ENCODE results near the gene SYNM. TPM values are rescaled to one million over a fixed set of nuclear protein-coding genes. Genes with fewer than 3 reads are reported as not detected.

The SYNM gene
- total RNA-seq, 1 experiment from 2014 or later, result 9.9 TPM

DNA sequence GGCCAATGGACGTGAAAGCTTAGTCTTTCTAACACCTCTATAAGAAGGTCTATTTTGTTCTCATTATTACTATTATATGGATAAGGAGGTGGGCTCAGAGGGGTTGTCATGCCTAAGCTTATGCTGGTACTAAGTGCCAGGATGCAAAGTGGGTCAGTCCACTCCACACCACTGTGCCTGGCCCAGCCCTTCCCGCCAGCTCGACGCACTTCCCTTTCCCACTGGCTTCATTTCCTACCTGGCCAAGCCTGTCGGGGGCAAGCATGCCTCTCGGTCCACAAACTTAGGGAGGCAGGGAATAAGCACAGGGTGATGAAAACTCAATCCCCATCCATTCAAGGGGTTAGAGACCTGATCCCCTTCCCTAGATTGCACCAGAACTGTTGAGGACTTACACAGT is 5.9 kb upstream of the SYNM start:
- Histone ChIP-seq H3K4me2 (ENCODE audit: low read length) (no peak overlapping the region), H3K4me1 (ENCODE audit: insufficient read depth, low read length) (no peaks in the 10 kb centered on the region), H3K4me3 (ENCODE audit: low read length) (no peak overlapping the region), H3K27ac (ENCODE audit: low read length) (no peak overlapping the region), H3K9ac (ENCODE audit: low read length) (no peak overlapping the region), H3K9me2 (replicated peaks; ENCODE audit: low read length) (no peaks in the 10 kb centered on the region), H2AFZ (ENCODE audit: low read length) (no peak overlapping the region), H3K36me3 (ENCODE audit: low read depth, low read length) (no peaks in the 10 kb centered on the region), H3F3A (ENCODE audit: low read length, unreplicated experiment) (no peaks in the 10 kb centered on the region), H3K27me3 (ENCODE audit: low read length) (no peaks in the 10 kb centered on the region), H3K79me2 (ENCODE audit: low read length) (no peaks in the 10 kb centered on the region), H3K9me3 (ENCODE audit: low read length) (no peaks in the 10 kb centered on the region), H4K20me1 (ENCODE audit: low read length) (no peaks in the 10 kb centered on the region)
- ATAC-seq (no peak), DNase-seq (no peak)
- TF ChIP-seq EZH2 (IDR thresholded peaks at IDR 0.05; ENCODE audit: low read length, unreplicated experiment), result no peak
- no peak for TF ChIP-seq EZH2phosphoT487 (IDR thresholded peaks at IDR 0.05; ENCODE audit: borderline replicate concordance, low read length)
- TF ChIP-seq CTCF (conservative IDR thresholded peaks at IDR 0.05; ENCODE audit: low read depth, low read length), result no peak
- no TSS peak for BruUV-seq (replicated peaks)
- ChIA-PET POLR2A (ENCODE audit: unreplicated experiment) (no interaction called here), CTCF (no interaction called here)
- intact Hi-C loops (cut with micrococcal nuclease), result no loop called here

DNA sequence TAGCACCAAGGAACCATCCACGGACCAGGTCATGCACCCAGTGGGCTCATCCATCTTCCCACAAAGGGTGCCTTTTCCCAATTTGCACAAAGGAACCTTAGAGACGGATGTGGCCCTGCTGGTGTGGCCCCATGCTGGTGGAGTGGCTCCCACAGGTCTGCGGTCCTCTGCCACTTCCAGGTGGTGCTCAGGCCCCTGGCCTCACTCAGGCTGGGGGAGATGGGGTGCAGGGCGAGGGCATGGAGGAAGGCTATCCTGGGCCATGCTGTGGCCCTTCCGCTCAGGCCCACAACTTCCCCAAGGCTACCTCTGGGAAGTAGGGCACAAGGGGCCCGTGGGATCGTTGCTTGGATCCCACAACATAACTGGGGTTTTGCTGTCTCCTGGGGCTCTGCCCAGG is 5.2 kb upstream of the SYNM start:
- CTCF ChIA-PET, result no interaction called here
- POLR2A ChIA-PET (ENCODE audit: unreplicated experiment), result no interaction called here
- Histone ChIP-seq H3K36me3 (ENCODE audit: low read depth, low read length) (no peaks in the 10 kb centered on the region), H3K27ac (ENCODE audit: low read length) (no peak overlapping the region), H3K9me3 (ENCODE audit: low read length) (no peaks in the 10 kb centered on the region), H3K9me2 (replicated peaks; ENCODE audit: low read length) (no peaks in the 10 kb centered on the region), H3K27me3 (ENCODE audit: low read length) (no peaks in the 10 kb centered on the region), H2AFZ (ENCODE audit: low read length) (no peak overlapping the region; the same call in 1 of the 2 replicates), H3K4me1 (ENCODE audit: insufficient read depth, low read length) (no peaks in the 10 kb centered on the region), H3K79me2 (ENCODE audit: low read length) (no peaks in the 10 kb centered on the region), H3F3A (ENCODE audit: low read length, unreplicated experiment) (no peaks in the 10 kb centered on the region), H3K4me2 (ENCODE audit: low read length) (peak overlapping the region; percentile 78; the same call in 1 of the 2 replicates), H3K4me3 (ENCODE audit: low read length) (no peak overlapping the region), H4K20me1 (ENCODE audit: low read length) (no peaks in the 10 kb centered on the region), H3K9ac (ENCODE audit: low read length) (no peak overlapping the region)
- intact Hi-C loops (cut with micrococcal nuclease), result loop anchor here (1.0 kb wide), 1 partner anchor 114 kb away; no protein-coding TSS in a partner anchor
- DNase-seq, result no peak
- ATAC-seq, result no peak
- no peak for TF ChIP-seq EZH2 (IDR thresholded peaks at IDR 0.05; ENCODE audit: low read length, unreplicated experiment)
- no peak for TF ChIP-seq CTCF (conservative IDR thresholded peaks at IDR 0.05; ENCODE audit: low read depth, low read length)
- no peak for TF ChIP-seq EZH2phosphoT487 (IDR thresholded peaks at IDR 0.05; ENCODE audit: borderline replicate concordance, low read length)
- no TSS peak for BruUV-seq (replicated peaks)

GRCh38 chr15:99100245-99101173 is 4.4 kb upstream of the SYNM start:
- DNase-seq (peak; percentile 83), ATAC-seq (peak; percentile 58)
- H3K9me2 ChIP-seq (replicated peaks; ENCODE audit: low read length), result no peaks in the 10 kb centered on the region
- no peaks in the 10 kb centered on the region for H3K36me3 ChIP-seq (ENCODE audit: low read depth, low read length)
- peak overlapping the region; percentile 62 for H3K4me3 ChIP-seq (ENCODE audit: low read length)
- no peaks in the 10 kb centered on the region for H3K27me3 ChIP-seq (ENCODE audit: low read length)
- peak overlapping the region; percentile 78 for H3K4me2 ChIP-seq (ENCODE audit: low read length)
- no peak for TF ChIP-seq EZH2 (IDR thresholded peaks at IDR 0.05; ENCODE audit: low read length, unreplicated experiment)
- no peak for TF ChIP-seq EZH2phosphoT487 (IDR thresholded peaks at IDR 0.05; ENCODE audit: borderline replicate concordance, low read length)
- TF ChIP-seq CTCF (conservative IDR thresholded peaks at IDR 0.05; ENCODE audit: low read depth, low read length), result peak; percentile 84
- ChIA-PET POLR2A (ENCODE audit: unreplicated experiment) (no interaction called here), CTCF (interaction anchor here (1.0 kb wide), 1 partner anchor 113 kb away, joined by 4 read pairs; no protein-coding TSS in a partner anchor)
- no peaks in the 10 kb centered on the region for H3K4me1 ChIP-seq (ENCODE audit: insufficient read depth, low read length)
- H3F3A ChIP-seq (ENCODE audit: low read length, unreplicated experiment), result no peaks in the 10 kb centered on the region
- H4K20me1 ChIP-seq (ENCODE audit: low read length), result no peaks in the 10 kb centered on the region
- no peaks in the 10 kb centered on the region for H3K79me2 ChIP-seq (ENCODE audit: low read length)
- H2AFZ ChIP-seq (ENCODE audit: low read length), result peak overlapping the region; percentile 79
- BruUV-seq (replicated peaks), result no TSS peak
- intact Hi-C loops (cut with micrococcal nuclease), result loop anchor here (1.0 kb wide), 1 partner anchor 113 kb away; no protein-coding TSS in a partner anchor
- no peak overlapping the region for H3K9ac ChIP-seq (ENCODE audit: low read length)
- H3K27ac ChIP-seq (ENCODE audit: low read length), result no peak overlapping the region
- no peaks in the 10 kb centered on the region for H3K9me3 ChIP-seq (ENCODE audit: low read length)
